SK-MEL-5 (cell line): ENCODE results near the gene ANKRD34B. TPM values are rescaled to one million over a fixed set of nuclear protein-coding genes. Genes with fewer than 3 reads are reported as not detected.

ENCODE experiments used
- small RNA-seq, 2 experiments: library from RNA; depleted of rRNA; stranded (forward); fragments of <200 nt; gene quantifications; one replicate each; pipeline ENCODE3, GENCODE V24; 2014
- total RNA-seq: library from RNA; depleted of rRNA; stranded (reverse); fragments of >200 nt; shearing (Covaris generic); gene quantifications from 2 replicates; pipeline ENCODE4 v1.2.3, GENCODE V29; 2014; rRNA removed

Gene ANKRD34B
- total RNA-seq, 1 experiment from 2014 or later, result 0.18 TPM

Small RNAs within 50 kb of the gene (small RNA-seq; reads per million reads assigned to genes)
- 0 to 0.05 reads per million in 2 experiments for gene DBIP2

Other genes starting within 250 kb of the ANKRD34B start
- gene ZFYVE16, start 162.2 kb downstream of the ANKRD34B start, total RNA-seq, result 182 and 212 TPM in 2 replicates
- gene FAM151B, start 82.2 kb downstream of the ANKRD34B start, total RNA-seq, result 3.0 and 3.8 TPM in 2 replicates
- gene MSH3, start 84.4 kb upstream of the ANKRD34B start, total RNA-seq, result 17.4 and 18.7 TPM in 2 replicates
- 40.0 and 42.7 TPM in 2 replicates for gene DHFR, start 84.7 kb upstream of the ANKRD34B start, total RNA-seq